ENCODE data around the gene PTP4A1. TPM values are rescaled to one million over a fixed set of nuclear protein-coding genes. Genes with fewer than 3 reads are reported as not detected.

PTP4A1 gene
- total RNA-seq, 4 donors from 2014 or later: 27.7 to 54.5 (median 39.7) TPM

DNA sequence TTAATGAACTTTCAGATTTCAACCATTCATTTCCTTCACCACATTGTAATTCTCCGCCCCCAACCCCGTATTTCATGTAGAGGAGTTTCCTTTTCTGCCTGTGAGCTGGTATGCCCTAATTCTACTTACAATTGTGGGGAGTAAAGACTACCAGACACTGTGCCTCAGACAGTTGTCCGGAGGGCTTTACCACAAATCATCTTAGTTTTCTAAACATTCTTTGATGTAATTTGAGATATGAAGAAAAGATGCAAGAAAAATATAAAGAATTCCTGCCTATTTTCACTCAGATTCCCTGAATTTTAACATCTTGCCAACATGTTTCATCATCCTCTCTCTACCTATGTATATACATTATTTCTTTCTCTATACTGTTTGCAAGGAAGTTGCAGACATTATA lies 28.3 kb upstream of the PTP4A1 start:
- Histone ChIP-seq H3K27me3 (no peaks in the 10 kb centered on the region), H3K27ac (no peak overlapping the region), H3K9me3 (no peaks in the 10 kb centered on the region), H3K36me3 (no peaks in the 10 kb centered on the region), H3K4me3 (no peak overlapping the region), H3K4me1 (no peaks in the 10 kb centered on the region)
- WGBS, 2 donors (ENCODE audit: low coverage in 1 of 2): 50 to 71% methylated on average over 3 of the region's 3 CpGs
- ATAC-seq: no peak
- no peak for TF ChIP-seq POLR2AphosphoS5 (IDR thresholded peaks at IDR 0.05)
- TF ChIP-seq, protein P1, sequence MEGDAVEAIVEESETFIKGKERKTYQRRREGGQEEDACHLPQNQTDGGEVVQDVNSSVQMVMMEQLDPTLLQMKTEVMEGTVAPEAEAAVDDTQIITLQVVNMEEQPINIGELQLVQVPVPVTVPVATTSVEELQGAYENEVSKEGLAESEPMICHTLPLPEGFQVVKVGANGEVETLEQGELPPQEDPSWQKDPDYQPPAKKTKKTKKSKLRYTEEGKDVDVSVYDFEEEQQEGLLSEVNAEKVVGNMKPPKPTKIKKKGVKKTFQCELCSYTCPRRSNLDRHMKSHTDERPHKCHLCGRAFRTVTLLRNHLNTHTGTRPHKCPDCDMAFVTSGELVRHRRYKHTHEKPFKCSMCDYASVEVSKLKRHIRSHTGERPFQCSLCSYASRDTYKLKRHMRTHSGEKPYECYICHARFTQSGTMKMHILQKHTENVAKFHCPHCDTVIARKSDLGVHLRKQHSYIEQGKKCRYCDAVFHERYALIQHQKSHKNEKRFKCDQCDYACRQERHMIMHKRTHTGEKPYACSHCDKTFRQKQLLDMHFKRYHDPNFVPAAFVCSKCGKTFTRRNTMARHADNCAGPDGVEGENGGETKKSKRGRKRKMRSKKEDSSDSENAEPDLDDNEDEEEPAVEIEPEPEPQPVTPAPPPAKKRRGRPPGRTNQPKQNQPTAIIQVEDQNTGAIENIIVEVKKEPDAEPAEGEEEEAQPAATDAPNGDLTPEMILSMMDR (IDR thresholded peaks at IDR 0.05): no peak
- TF ChIP-seq POLR2A (IDR thresholded peaks at IDR 0.05): no peak
- TF ChIP-seq EP300 (IDR thresholded peaks at IDR 0.05): no peak

DNA sequence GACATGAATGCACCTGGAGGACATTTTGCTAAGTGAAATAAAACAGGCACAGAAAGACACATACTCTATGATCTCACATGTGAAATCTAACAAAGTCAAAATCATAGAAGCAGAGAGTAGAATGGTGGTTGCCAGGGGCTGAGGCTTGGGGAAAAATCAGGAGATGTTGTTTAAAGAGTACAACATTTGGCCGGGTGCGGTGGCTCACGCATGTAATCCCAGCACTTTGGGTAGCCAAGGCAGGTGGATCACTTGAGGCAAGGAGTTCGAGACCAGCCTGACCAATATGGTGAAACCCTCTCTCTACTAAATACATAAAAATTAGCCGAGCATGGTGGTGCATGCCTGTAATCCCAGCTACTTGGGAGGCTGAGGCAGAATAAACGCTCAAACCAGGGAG lies 26.0 kb upstream of the PTP4A1 start:
- no peaks in the 10 kb centered on the region for H3K9me3 ChIP-seq
- no peak overlapping the region for H3K4me3 ChIP-seq
- H3K27ac ChIP-seq: no peak overlapping the region
- no peaks in the 10 kb centered on the region for H3K36me3 ChIP-seq
- TF ChIP-seq POLR2A (IDR thresholded peaks at IDR 0.05) (no peak), POLR2AphosphoS5 (IDR thresholded peaks at IDR 0.05) (no peak), EP300 (IDR thresholded peaks at IDR 0.05) (no peak)
- TF ChIP-seq, protein P1 (IDR thresholded peaks at IDR 0.05): no peak
- no peaks in the 10 kb centered on the region for H3K4me1 ChIP-seq
- WGBS, 2 donors (ENCODE audit: low coverage in 1 of 2): 90 to 92% methylated on average over 6 of the region's 6 CpGs
- H3K27me3 ChIP-seq: no peaks in the 10 kb centered on the region
- no peak for ATAC-seq

DNA sequence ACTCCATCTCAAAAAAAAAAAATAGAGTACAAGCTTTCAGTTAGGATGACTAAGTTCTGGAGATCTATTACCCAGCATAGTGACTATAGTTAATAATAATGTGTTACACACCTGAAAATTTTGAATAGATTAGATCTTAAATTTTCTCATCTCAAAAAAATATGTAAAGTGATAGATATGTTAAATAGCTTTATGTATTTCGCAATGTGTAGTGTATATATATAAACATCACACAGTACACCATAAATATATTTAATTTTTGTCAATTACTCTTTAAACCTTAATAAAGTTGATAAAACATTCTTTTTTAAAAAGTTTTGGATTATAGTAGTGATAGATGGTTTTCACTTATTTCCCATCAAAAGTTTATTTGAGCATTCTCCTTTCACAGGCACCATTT lies 25.6 kb upstream of the PTP4A1 start:
- no peak overlapping the region for H3K27ac ChIP-seq
- TF ChIP-seq POLR2AphosphoS5 (IDR thresholded peaks at IDR 0.05) (no peak), POLR2A (IDR thresholded peaks at IDR 0.05) (no peak), EP300 (IDR thresholded peaks at IDR 0.05) (no peak)
- TF ChIP-seq, protein P1 (IDR thresholded peaks at IDR 0.05): no peak
- H3K4me3 ChIP-seq: no peak overlapping the region
- no peaks in the 10 kb centered on the region for H3K36me3 ChIP-seq
- no peaks in the 10 kb centered on the region for H3K9me3 ChIP-seq
- H3K27me3 ChIP-seq: no peaks in the 10 kb centered on the region
- H3K4me1 ChIP-seq: no peaks in the 10 kb centered on the region
- 100% methylated on average over 1 of the region's 1 CpG for WGBS, 2 donors (ENCODE audit: low coverage in 1 of 2)
- ATAC-seq: no peak

DNA sequence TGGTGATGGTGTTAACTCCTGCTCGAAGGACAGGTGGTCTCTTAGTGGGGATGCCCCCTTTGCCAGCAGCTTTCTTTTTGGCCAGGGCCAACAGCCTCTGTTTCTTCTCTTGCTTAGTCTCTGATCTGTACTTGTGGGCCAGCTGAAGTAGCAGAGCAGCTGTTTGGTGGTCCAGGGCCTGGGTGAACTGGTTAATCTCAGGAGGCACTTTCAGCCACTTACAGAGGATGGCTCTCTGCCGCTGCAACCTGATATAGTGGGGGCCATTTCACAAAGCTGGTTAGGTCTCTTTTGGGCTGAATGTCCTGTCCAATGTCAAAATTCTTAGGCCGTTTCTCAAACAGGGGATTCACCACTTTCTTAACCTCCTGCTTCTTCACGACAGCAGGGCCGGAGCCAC lies 23.2 kb upstream of the PTP4A1 start:
- H3K4me3 ChIP-seq: no peak overlapping the region
- H3K9me3 ChIP-seq: no peaks in the 10 kb centered on the region
- H3K36me3 ChIP-seq: no peaks in the 10 kb centered on the region
- 75 to 93% methylated on average over 2 to 4 of the region's 5 CpGs for WGBS, 2 donors (ENCODE audit: low coverage in 1 of 2)
- TF ChIP-seq, protein P1 (IDR thresholded peaks at IDR 0.05): no peak
- TF ChIP-seq POLR2AphosphoS5 (IDR thresholded peaks at IDR 0.05) (no peak), EP300 (IDR thresholded peaks at IDR 0.05) (no peak), POLR2A (IDR thresholded peaks at IDR 0.05) (no peak)
- ATAC-seq: no peak
- no peaks in the 10 kb centered on the region for H3K27me3 ChIP-seq
- H3K27ac ChIP-seq: no peak overlapping the region
- no peaks in the 10 kb centered on the region for H3K4me1 ChIP-seq

DNA sequence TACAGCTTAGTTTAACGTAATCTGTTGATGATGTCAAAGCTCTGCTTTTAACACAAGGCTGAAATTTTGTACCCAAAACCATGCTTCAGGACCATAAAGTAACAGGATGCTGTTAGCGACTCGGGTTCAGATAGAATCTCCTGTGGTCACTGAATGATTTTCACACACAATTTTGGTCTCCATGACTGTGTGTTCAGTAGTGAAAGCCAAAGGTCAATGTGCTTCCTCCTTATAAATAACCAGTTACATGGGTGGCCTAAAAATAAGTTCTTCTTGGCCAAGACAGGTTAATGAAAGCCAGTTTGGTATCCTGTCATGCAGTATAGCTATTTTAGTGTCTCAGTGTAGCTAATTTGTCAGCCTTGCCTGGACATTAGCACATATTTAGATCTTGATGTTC lies 19.1 kb upstream of the PTP4A1 start:
- H3K27ac ChIP-seq: no peak overlapping the region
- WGBS, 2 donors (ENCODE audit: low coverage in 1 of 2): 82 to 89% methylated on average over 3 of the region's 3 CpGs
- no peak for ATAC-seq
- TF ChIP-seq POLR2AphosphoS5 (IDR thresholded peaks at IDR 0.05): no peak
- no peaks in the 10 kb centered on the region for H3K9me3 ChIP-seq
- no peaks in the 10 kb centered on the region for H3K36me3 ChIP-seq
- no peak overlapping the region for H3K4me3 ChIP-seq
- H3K4me1 ChIP-seq: no peaks in the 10 kb centered on the region
- H3K27me3 ChIP-seq: no peaks in the 10 kb centered on the region

All from gastroesophageal sphincter (tissue), 4 donors.